Gastrocnemius medialis (tissue), 4 donors: Measurements from ENCODE around the gene WNT3A.

Experiments used
- POLR2A ChIP-seq, 2 donors: fragments of 450-650 bp; IDR thresholded peaks; one replicate each; pipeline ENCODE4 v1.6.1; 2017; ENCODE audit warnings: antibody characterized with exemption in 2 of 2, mild to moderate bottlenecking in 2 of 2, moderate library complexity in 2 of 2
- TF ChIP-seq, protein P1 (sequence below), 5 experiments: fragments of 450-650 bp in 3 of 5; fragments of 200-600 bp in 2 of 5; sonication (generic) in 2 of 5; IDR thresholded peaks in 4 of 5; conservative IDR thresholded peaks in 1 of 5; 1 replicate in 4 of 5; 2 replicates in 1 of 5; pipeline ENCODE4 v1.5.1; 2016 to 2019; ENCODE audit warnings: antibody characterized with exemption in 5 of 5, mild to moderate bottlenecking in 3 of 5, moderate library complexity in 3 of 5

DNA sequence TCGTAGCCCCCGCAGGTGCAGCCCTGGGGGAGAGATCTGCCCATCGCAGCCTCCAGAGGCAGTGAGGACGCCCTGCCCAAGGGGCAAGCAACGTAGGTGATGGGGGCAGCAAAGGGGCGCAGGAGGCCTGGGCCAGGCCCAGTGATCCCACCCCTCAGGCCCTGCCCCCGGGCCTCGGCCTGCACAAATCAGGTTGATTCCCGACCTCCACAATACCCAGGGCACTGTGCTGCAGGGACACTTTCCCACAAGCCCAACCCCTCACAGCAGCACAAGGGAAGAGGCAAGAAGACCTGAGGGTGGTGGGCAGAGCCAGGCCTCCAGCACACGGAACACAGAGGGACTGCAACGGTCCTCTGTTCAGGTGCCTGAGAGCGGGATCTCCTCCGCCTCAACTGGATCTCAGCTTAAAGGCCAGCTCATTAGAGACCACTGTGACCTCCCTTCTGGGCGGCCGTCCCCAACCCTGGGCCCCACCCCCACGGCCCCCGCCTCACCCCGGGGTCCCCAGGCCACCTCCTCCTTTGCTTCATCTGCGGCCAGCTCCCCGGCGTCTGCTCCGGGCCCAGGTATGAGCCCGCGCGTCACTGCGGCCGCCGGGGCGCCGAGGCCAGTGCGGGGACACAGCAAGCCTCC is 74.9 kb downstream of the WNT3A start:
- TF ChIP-seq, protein P1, sequence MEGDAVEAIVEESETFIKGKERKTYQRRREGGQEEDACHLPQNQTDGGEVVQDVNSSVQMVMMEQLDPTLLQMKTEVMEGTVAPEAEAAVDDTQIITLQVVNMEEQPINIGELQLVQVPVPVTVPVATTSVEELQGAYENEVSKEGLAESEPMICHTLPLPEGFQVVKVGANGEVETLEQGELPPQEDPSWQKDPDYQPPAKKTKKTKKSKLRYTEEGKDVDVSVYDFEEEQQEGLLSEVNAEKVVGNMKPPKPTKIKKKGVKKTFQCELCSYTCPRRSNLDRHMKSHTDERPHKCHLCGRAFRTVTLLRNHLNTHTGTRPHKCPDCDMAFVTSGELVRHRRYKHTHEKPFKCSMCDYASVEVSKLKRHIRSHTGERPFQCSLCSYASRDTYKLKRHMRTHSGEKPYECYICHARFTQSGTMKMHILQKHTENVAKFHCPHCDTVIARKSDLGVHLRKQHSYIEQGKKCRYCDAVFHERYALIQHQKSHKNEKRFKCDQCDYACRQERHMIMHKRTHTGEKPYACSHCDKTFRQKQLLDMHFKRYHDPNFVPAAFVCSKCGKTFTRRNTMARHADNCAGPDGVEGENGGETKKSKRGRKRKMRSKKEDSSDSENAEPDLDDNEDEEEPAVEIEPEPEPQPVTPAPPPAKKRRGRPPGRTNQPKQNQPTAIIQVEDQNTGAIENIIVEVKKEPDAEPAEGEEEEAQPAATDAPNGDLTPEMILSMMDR (IDR thresholded peaks at IDR 0.05 in 4 of 5, conservative IDR thresholded peaks at IDR 0.05 in 1 of 5) = no peak
- no peak for TF ChIP-seq POLR2A (IDR thresholded peaks at IDR 0.05)
